Measurements from ENCODE around the gene ICAM5.
"Not testable (repeated sequence)": the region's sequence is repeated elsewhere in the genome, so short reads cannot be mapped to it uniquely, and the experiment has no call there.

Gene ICAM5

GRCh38 chr19:10320602-10321416, 31.1 kb downstream of the ICAM5 start:
- DNase-seq (ENCODE audit: low read depth in 2 of 2): no peak

GRCh38 chr19:10321417-10321797, 31.7 kb downstream of the ICAM5 start:
- no peak for DNase-seq (ENCODE audit: low read depth in 2 of 2)

GRCh38 chr19:10321874-10322835, 32.4 kb downstream of the ICAM5 start:
- DNase-seq (ENCODE audit: low read depth in 2 of 2): no peak

GRCh38 chr19:10325732-10326131, 36.0 kb downstream of the ICAM5 start:
- DNase-seq (ENCODE audit: low read depth in 2 of 2): no peak

GRCh38 chr19:10327793-10328192, 38.0 kb downstream of the ICAM5 start:
- no peak for DNase-seq (ENCODE audit: low read depth in 2 of 2)

GRCh38 chr19:10328558-10329429, 39.0 kb downstream of the ICAM5 start:
- no peak for DNase-seq (ENCODE audit: low read depth in 2 of 2)

- DNase-seq (ENCODE audit: low read depth in 2 of 2): no peak
Observed at GRCh38 chr19:10329555-10329954, 39.8 kb downstream of the ICAM5 start.

GRCh38 chr19:10332158-10332964, 42.6 kb downstream of the ICAM5 start:
- no peak for DNase-seq (ENCODE audit: low read depth in 2 of 2)

GRCh38 chr19:10332965-10333757, 43.4 kb downstream of the ICAM5 start, which contains the start of gene RAVER1:
RAVER1 (minus strand) TSS chr19:10333529; CDS start chr19:10333507, 22 bp downstream.
- DNase-seq (ENCODE audit: low read depth in 2 of 2): peak; percentile 94

GRCh38 chr19:10333758-10334587, 44.2 kb downstream of the ICAM5 start:
- no peak for DNase-seq (ENCODE audit: low read depth in 2 of 2)

- peak; percentile 68 to 70 for DNase-seq (ENCODE audit: low read depth in 2 of 2)
Observed at GRCh38 chr19:10334588-10335351, 45.0 kb downstream of the ICAM5 start.

GRCh38 chr19:10335352-10335985, 45.7 kb downstream of the ICAM5 start:
- no peak for DNase-seq (ENCODE audit: low read depth in 2 of 2)

GRCh38 chr19:10336725-10337124, 47.0 kb downstream of the ICAM5 start:
- DNase-seq (ENCODE audit: low read depth in 2 of 2): not testable (repeated sequence)

GRCh38 chr19:10338940-10339339, 49.2 kb downstream of the ICAM5 start:
- DNase-seq (ENCODE audit: low read depth in 2 of 2): no peak

GRCh38 chr19:10339380-10339960, 49.7 kb downstream of the ICAM5 start, which contains the start of gene ICAM3:
ICAM3 (minus strand) TSS chr19:10339624; CDS start chr19:10339614, 10 bp downstream.
- no peak for DNase-seq (ENCODE audit: low read depth in 2 of 2)

GRCh38 chr19:10339977-10340376, 50.2 kb downstream of the ICAM5 start:
- no peak for DNase-seq (ENCODE audit: low read depth in 2 of 2)

GRCh38 chr19:10343495-10343894, 53.7 kb downstream of the ICAM5 start:
- DNase-seq (ENCODE audit: low read depth in 2 of 2): no peak

Data from fibroblast of skin of left quadriceps (primary cell).